B cell (primary cell): ENCODE measurements around the gene ZBTB16. TPM values are rescaled to one million over a fixed set of nuclear protein-coding genes. Genes with fewer than 3 reads are reported as not detected.

ENCODE experiments used
- ATAC-seq: fragments of 200-7000 bp; cut with Tn5 transposase; one replicate; pipeline ENCODE4 v1.10.0; 2021; ENCODE audit warnings: low read depth, mild to moderate bottlenecking, moderate number of reproducible peaks, moderate library complexity
- CTCF ChIA-PET: fragments of 350-600 bp; sonication (Branson Sonifier 250); formaldehyde crosslinking; loops from one replicate; lab custom pipeline; 2021; ENCODE audit warnings: antibody characterized with exemption, inconsistent platforms; lab: Charles Lee
- POLR2A ChIA-PET: fragments of 350-600 bp; sonication (Branson Sonifier 250); formaldehyde crosslinking; loops from one replicate; lab custom pipeline; 2021; ENCODE audit warnings: antibody characterized with exemption; lab: Charles Lee
- DNase-seq: peaks from one replicate; pipeline ENCODE4 v3.0.0; 2013
- H2AFZ ChIP-seq: 2 replicates; pipeline ENCODE4 v1.6.1; 2012; ENCODE audit warnings: mild to moderate bottlenecking, low read depth, low read length; ENCODE audit not compliant: insufficient read depth, poor library complexity, severe bottlenecking
- H3K27ac ChIP-seq, 2 donors: 1 replicate in 1 of 2; 2 replicates in 1 of 2; pipeline ENCODE4 v1.5.1; 2012 to 2013; ENCODE audit warnings: low read length in 2 of 2, mild to moderate bottlenecking in 2 of 2, moderate library complexity in 1 of 2
- H3K27me3 ChIP-seq, 4 experiments: fragments of 200-600 bp in 1 of 4; sonication (generic) in 1 of 4; replicated peaks in 1 of 4; 1 replicate in 2 of 4; 2 replicates in 2 of 4; pipeline versions ENCODE4 v1.6.1 to v1.7.0; 2013 to 2016; ENCODE audit warnings: low read length in 3 of 4, mild to moderate bottlenecking in 2 of 4, mixed read lengths in 1 of 4, moderate library complexity in 1 of 4; ENCODE audit not compliant: insufficient read depth in 4 of 4, control insufficient read depth in 3 of 4; ENCODE audit errors: control extremely low read depth in 1 of 4
- H3K36me3 ChIP-seq, 2 experiments: replicated peaks in 1 of 2; 1 replicate in 1 of 2; 2 replicates in 1 of 2; pipeline versions ENCODE4 v1.6.1 to v1.7.1; 2013; ENCODE audit warnings: low read length in 1 of 2; ENCODE audit not compliant: insufficient read depth in 2 of 2, control insufficient read depth in 1 of 2; ENCODE audit errors: control extremely low read depth in 1 of 2, extremely low read depth in 1 of 2
- H3K4me1 ChIP-seq, 2 donors: fragments of 200-600 bp in 1 of 2; sonication (generic) in 1 of 2; 1 replicate in 1 of 2; 2 replicates in 1 of 2; pipeline versions ENCODE4 v1.5.1 to v1.6.1; 2013 to 2017; ENCODE audit warnings: low read length in 2 of 2; ENCODE audit not compliant: control insufficient read depth in 2 of 2, insufficient read depth in 2 of 2
- H3K4me2 ChIP-seq: replicated peaks from 2 replicates; pipeline ENCODE3; 2012; ENCODE audit warnings: mild to moderate bottlenecking, low read depth, low read length; ENCODE audit not compliant: poor library complexity, severe bottlenecking
- H3K4me3 ChIP-seq, 5 experiments: fragments of 200-600 bp in 1 of 5; sonication (generic) in 1 of 5; 1 replicate in 3 of 5; 2 replicates in 2 of 5; pipeline versions ENCODE4 v1.5.1 to v1.7.0; 2011 to 2016; ENCODE audit warnings: low read length in 4 of 5, mild to moderate bottlenecking in 4 of 5, low read depth in 2 of 5, control low read depth in 1 of 5, moderate library complexity in 1 of 5; ENCODE audit not compliant: insufficient read depth in 1 of 5; ENCODE audit errors: control extremely low read depth in 1 of 5, extremely low read depth in 1 of 5
- H3K79me2 ChIP-seq: fragments of 200-600 bp; sonication (generic); one replicate; pipeline ENCODE4 v1.6.0; 2016; ENCODE audit warnings: low read length; ENCODE audit not compliant: control insufficient read depth, insufficient read depth
- H3K9ac ChIP-seq: fragments of 200-600 bp; sonication (generic); 2 replicates; pipeline ENCODE4 v1.6.1; 2017; ENCODE audit warnings: mild to moderate bottlenecking, low read length, moderate library complexity
- H3K9me3 ChIP-seq, 3 donors: one replicate each; pipeline versions ENCODE4 v1.6.1 to v1.7.1; 2013; ENCODE audit warnings: low read length in 2 of 3; ENCODE audit not compliant: control insufficient read depth in 2 of 3, insufficient read depth in 1 of 3; ENCODE audit errors: control extremely low read depth in 1 of 3
- H4K20me1 ChIP-seq: 2 replicates; pipeline ENCODE4 v1.6.0; 2012; ENCODE audit warnings: mild to moderate bottlenecking, low read length; ENCODE audit not compliant: insufficient read depth, control insufficient read depth, poor library complexity, severe bottlenecking
- H3K27ac Mint-ChIP-seq: one replicate; pipeline ENCODE4 v1.8.0; 2021; ENCODE audit warnings: mixed read lengths
- H3K27me3 Mint-ChIP-seq: one replicate; pipeline ENCODE4 v1.8.0; 2021; ENCODE audit warnings: mixed read lengths
- H3K4me1 Mint-ChIP-seq: one replicate; pipeline ENCODE4 v1.8.0; 2021; ENCODE audit warnings: mixed read lengths
- H3K4me3 Mint-ChIP-seq: one replicate; pipeline ENCODE4 v1.8.0; 2021; ENCODE audit warnings: mixed read lengths
- H3K9me3 Mint-ChIP-seq: one replicate; pipeline ENCODE4 v1.8.0; 2022; ENCODE audit warnings: mixed read lengths; ENCODE audit not compliant: insufficient read depth
- EZH2 ChIP-seq: IDR thresholded peaks from 2 replicates; pipeline ENCODE4 v1.6.1; 2012; ENCODE audit warnings: borderline replicate concordance, low read depth, mild to moderate bottlenecking, moderate library complexity, low read length; ENCODE audit not compliant: insufficient read depth, poor library complexity, severe bottlenecking
- WGBS: methylation state at CpG from one replicate; pipeline ENCODE4 v1.1.5; 2013; ENCODE audit warnings: missing lambda C conversion rate; ENCODE audit not compliant: insufficient coverage; 5-methylcytosine and 5-hydroxymethylcytosine counted together
- intact Hi-C: fragments of 100-400 bp; cut with micrococcal nuclease; formaldehyde crosslinking; loops from one replicate; pipeline ENCODE4 v1.10.0; 2022
- polyA plus RNA-seq: library from polyadenylated mRNA; depleted of rRNA; stranded (reverse); fragments of >200 nt; gene quantifications from 2 replicates; pipeline ENCODE4 v1.2.3, GENCODE V29; 2012
- total RNA-seq, 2 donors: library from RNA; stranded (reverse); fragments of 120-200 nt in 1 of 2; gene quantifications; 1 replicate in 1 of 2; 2 replicates in 1 of 2; pipeline versions ENCODE4 v1.2.3 to v1.2.4, GENCODE V29; 2013 to 2022
- TF ChIP-seq, protein P1 (sequence below): fragments of 200-600 bp; IDR thresholded peaks from one replicate; pipeline ENCODE4 v1.8.0; 2022; ENCODE audit warnings: antibody characterized with exemption, mild to moderate bottlenecking

ZBTB16 gene
- total and polyA plus RNA-seq, 2 donors (not counting 1 experiment from before 2014, with no cell fraction given): 16.0 to 20.6 TPM

DNA sequence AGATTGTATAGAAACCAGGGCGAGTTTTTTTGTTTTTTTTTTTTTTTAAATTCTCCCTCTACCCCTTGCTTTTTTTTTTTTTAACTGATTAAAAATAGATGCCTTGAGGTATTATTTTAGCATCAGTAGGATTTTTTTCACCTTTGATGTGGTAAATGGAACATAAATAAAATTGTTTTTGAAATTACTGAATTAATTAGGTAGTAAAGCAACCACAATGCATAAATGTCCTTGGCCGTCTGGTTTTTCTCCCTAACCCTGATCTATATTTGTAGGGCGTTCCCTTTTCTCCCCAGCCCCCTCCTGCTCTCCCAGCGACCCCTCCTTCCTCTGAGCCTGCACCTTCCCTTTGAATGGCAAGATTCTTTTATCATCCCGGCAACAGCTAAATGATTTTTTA, 107.8 kb downstream of the ZBTB16 start:
- Mint-ChIP-seq H3K27ac (peak overlapping the region; percentile 67), H3K9me3 (no peaks in the 10 kb centered on the region), H3K27me3 (peaks cover 7% of the 10 kb centered on the region), H3K4me1 (peaks cover 85% of the 10 kb centered on the region), H3K4me3 (peak overlapping the region; percentile 62)
- no peaks in the 10 kb centered on the region for H3K9me3 ChIP-seq
- peak overlapping the region; percentile 56 for H3K4me2 ChIP-seq
- H3K79me2 ChIP-seq: peaks cover 5% of the 10 kb centered on the region
- no peak overlapping the region for H2AFZ ChIP-seq
- H4K20me1 ChIP-seq: no peaks in the 10 kb centered on the region
- ChIA-PET CTCF (interaction anchor here (0.7 to 2.8 kb wide), 4 partner anchors 11 to 94 kb away, joined by 3 to 11 read pairs (median 10); no protein-coding TSS in a partner anchor), POLR2A (interaction anchor here (1.1 kb wide), 1 partner anchor 12 kb away, joined by 3 read pairs; no protein-coding TSS in a partner anchor)
- H3K36me3 ChIP-seq: no peaks in the 10 kb centered on the region
- 28% methylated on average over 2 of the region's 5 CpGs for WGBS
- ATAC-seq (no peak), DNase-seq (no peak)
- no peak overlapping the region for H3K27ac ChIP-seq
- no peak overlapping the region for H3K9ac ChIP-seq
- intact Hi-C loops: no loop called here
- no peaks in the 10 kb centered on the region for H3K27me3 ChIP-seq
- TF ChIP-seq EZH2: no peak
- TF ChIP-seq, protein P1, sequence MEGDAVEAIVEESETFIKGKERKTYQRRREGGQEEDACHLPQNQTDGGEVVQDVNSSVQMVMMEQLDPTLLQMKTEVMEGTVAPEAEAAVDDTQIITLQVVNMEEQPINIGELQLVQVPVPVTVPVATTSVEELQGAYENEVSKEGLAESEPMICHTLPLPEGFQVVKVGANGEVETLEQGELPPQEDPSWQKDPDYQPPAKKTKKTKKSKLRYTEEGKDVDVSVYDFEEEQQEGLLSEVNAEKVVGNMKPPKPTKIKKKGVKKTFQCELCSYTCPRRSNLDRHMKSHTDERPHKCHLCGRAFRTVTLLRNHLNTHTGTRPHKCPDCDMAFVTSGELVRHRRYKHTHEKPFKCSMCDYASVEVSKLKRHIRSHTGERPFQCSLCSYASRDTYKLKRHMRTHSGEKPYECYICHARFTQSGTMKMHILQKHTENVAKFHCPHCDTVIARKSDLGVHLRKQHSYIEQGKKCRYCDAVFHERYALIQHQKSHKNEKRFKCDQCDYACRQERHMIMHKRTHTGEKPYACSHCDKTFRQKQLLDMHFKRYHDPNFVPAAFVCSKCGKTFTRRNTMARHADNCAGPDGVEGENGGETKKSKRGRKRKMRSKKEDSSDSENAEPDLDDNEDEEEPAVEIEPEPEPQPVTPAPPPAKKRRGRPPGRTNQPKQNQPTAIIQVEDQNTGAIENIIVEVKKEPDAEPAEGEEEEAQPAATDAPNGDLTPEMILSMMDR: no peak
- H3K4me3 ChIP-seq: no peak overlapping the region
- H3K4me1 ChIP-seq: peaks cover 76 to 81% of the 10 kb centered on the region in 2 donors

DNA sequence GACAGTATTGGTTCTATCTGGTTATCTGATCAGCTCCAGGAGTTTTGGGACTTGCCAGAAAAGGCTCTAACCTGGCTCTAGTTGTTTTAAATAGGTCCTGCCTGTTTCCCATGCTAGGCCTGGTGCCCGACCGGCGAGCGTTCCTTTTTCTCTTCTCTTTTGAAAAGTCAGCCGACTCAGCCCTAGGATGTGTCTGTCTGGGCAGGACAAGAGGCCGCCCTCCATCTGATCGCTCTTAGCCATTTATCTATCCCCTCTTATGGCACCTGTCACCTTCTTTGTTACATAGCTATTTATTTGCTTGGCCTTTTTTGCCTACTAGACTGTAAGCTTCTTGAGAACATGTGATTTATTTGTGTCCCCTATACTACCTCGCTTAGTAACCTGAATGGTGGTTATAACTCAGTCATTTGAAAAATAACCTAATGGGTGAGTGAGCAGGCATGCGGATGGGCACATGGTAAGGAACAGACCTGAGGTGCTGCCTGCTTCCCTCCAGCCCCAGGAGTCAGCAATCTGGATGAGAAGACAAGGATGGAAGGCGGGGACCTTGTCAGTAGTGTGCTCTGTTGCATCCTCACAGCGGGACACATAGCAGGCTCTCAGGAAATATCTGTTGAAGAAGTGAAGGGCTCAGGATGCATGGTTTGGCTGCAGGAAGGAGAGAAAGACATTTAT, 108.4 kb downstream of the ZBTB16 start:
- H3K9ac ChIP-seq: no peak overlapping the region
- no peaks in the 10 kb centered on the region for H3K9me3 Mint-ChIP-seq
- peaks cover 7% of the 10 kb centered on the region for H3K27me3 Mint-ChIP-seq
- POLR2A ChIA-PET: interaction anchor here (0.5 to 0.7 kb wide), 2 partner anchors 8 to 238 kb away, joined by 4 to 14 read pairs; no protein-coding TSS in a partner anchor
- CTCF ChIA-PET: interaction anchor here (0.7 to 2.8 kb wide), 4 partner anchors 9 to 93 kb away, joined by 3 to 11 read pairs (median 6); no protein-coding TSS in a partner anchor
- no peaks in the 10 kb centered on the region for H3K36me3 ChIP-seq
- intact Hi-C loops: no loop called here
- no peak overlapping the region for H3K4me3 ChIP-seq
- H3K27me3 ChIP-seq: no peaks in the 10 kb centered on the region
- no peak overlapping the region for H3K27ac ChIP-seq
- H3K4me3 Mint-ChIP-seq: peak overlapping the region; percentile 62
- ATAC-seq (no peak), DNase-seq (no peak)
- H2AFZ ChIP-seq: peak overlapping the region; percentile 34
- H3K9me3 ChIP-seq: no peaks in the 10 kb centered on the region
- no peaks in the 10 kb centered on the region for H4K20me1 ChIP-seq
- H3K79me2 ChIP-seq: peaks cover 5% of the 10 kb centered on the region
- TF ChIP-seq, protein P1: no peak
- no peak for TF ChIP-seq EZH2
- peaks cover 76 to 82% of the 10 kb centered on the region in 2 donors for H3K4me1 ChIP-seq
- H3K4me1 Mint-ChIP-seq: peaks cover 88% of the 10 kb centered on the region
- 80% methylated on average over 8 of the region's 11 CpGs for WGBS
- peak overlapping the region; percentile 56 for H3K4me2 ChIP-seq
- H3K27ac Mint-ChIP-seq: peak overlapping the region; percentile 67
